Erythroblast (primary cell): ENCODE results near the gene ZNF236.

Source experiments
- DNase-seq, 2 experiments: peaks; one replicate each; lab custom pipeline; 2025; lab: John Stamatoyannopoulos, UW
- GATA1 ChIP-seq: IDR thresholded peaks from 2 replicates; pipeline ENCODE4 v1.6.1; 2011; ENCODE audit warnings: low read depth, mild to moderate bottlenecking, control low read depth, low read length, moderate library complexity
- POLR2A ChIP-seq: IDR thresholded peaks from 2 replicates; pipeline ENCODE4 v1.6.1; 2011; ENCODE audit warnings: mild to moderate bottlenecking, low read length

The ZNF236 gene

GRCh38 chr18:76827205-76828200 is 5.1 kb downstream of the ZNF236 start:
- no peak for TF ChIP-seq POLR2A
- no peak for TF ChIP-seq GATA1
- no peak for DNase-seq

GRCh38 chr18:76834379-76834778 is 12.0 kb downstream of the ZNF236 start:
- TF ChIP-seq GATA1 (no peak), POLR2A (no peak)

GRCh38 chr18:76835380-76835779 is 13.0 kb downstream of the ZNF236 start:
- TF ChIP-seq POLR2A, result no peak
- TF ChIP-seq GATA1, result no peak
- DNase-seq, result no peak

More at GRCh38 chr18:76834379-76834778, 12.0 kb downstream of the ZNF236 start:
- DNase-seq, result no peak

GRCh38 chr18:76837071-76837470 is 14.7 kb downstream of the ZNF236 start:
- TF ChIP-seq GATA1, result no peak
- TF ChIP-seq POLR2A, result no peak
- no peak for DNase-seq

- TF ChIP-seq GATA1 (no peak), POLR2A (no peak)
- DNase-seq, result no peak
Observed at GRCh38 chr18:76838182-76838581, 15.8 kb downstream of the ZNF236 start.

GRCh38 chr18:76839086-76839794 is 16.9 kb downstream of the ZNF236 start:
- no peak for TF ChIP-seq GATA1
- no peak for TF ChIP-seq POLR2A
- DNase-seq, result peak; percentile 25 to 71

- no peak for TF ChIP-seq GATA1
- TF ChIP-seq POLR2A, result no peak
- DNase-seq, result no peak
Observed at GRCh38 chr18:76842837-76843530, 20.6 kb downstream of the ZNF236 start.

- no peak for DNase-seq
- TF ChIP-seq GATA1 (no peak), POLR2A (no peak)
Observed at GRCh38 chr18:76844144-76844543, 21.8 kb downstream of the ZNF236 start.

GRCh38 chr18:76844742-76845477 is 22.6 kb downstream of the ZNF236 start:
- no peak for DNase-seq
- TF ChIP-seq GATA1, result no peak
- no peak for TF ChIP-seq POLR2A

GRCh38 chr18:76846217-76846616 is 23.9 kb downstream of the ZNF236 start:
- no peak for DNase-seq
- TF ChIP-seq GATA1 (no peak), POLR2A (no peak)

- DNase-seq, result no peak
- TF ChIP-seq GATA1 (no peak), POLR2A (no peak)
Observed at GRCh38 chr18:76847916-76848315, 25.6 kb downstream of the ZNF236 start.

GRCh38 chr18:76850112-76850511 is 27.8 kb downstream of the ZNF236 start:
- TF ChIP-seq GATA1, result no peak
- TF ChIP-seq POLR2A, result no peak

GRCh38 chr18:76855594-76855993 is 33.2 kb downstream of the ZNF236 start:
- TF ChIP-seq POLR2A, result no peak
- TF ChIP-seq GATA1, result no peak
- peak; percentile 82 to 94 for DNase-seq

More at GRCh38 chr18:76850112-76850511, 27.8 kb downstream of the ZNF236 start:
- no peak for DNase-seq
